Pancreas (tissue), 10 donors: ENCODE data around the gene DLL4. TPM values are rescaled to one million over a fixed set of nuclear protein-coding genes. Genes with fewer than 3 reads are reported as not detected.

Experiments
- ATAC-seq, 4 donors: fragments of 200-7000 bp; cut with Tn5 transposase; one replicate each; pipeline versions ENCODE4 v1.8.0 to v1.9.1; 2020; ENCODE audit warnings: mild to moderate bottlenecking in 4 of 4, moderate library complexity in 4 of 4
- DNase-seq, 6 donors: peaks; one replicate each; pipeline ENCODE4 v3.0.0-alpha.2; 2020
- FAIRE-seq: peaks from 2 replicates; lab custom pipeline; 2012; peaks lifted over from hg19 to GRCh38; lab: Jason Lieb, UNC
- H3K27ac ChIP-seq, 4 donors: fragments of 200-600 bp; sonication (generic); 1 replicate in 3 of 4; 2 replicates in 1 of 4; pipeline versions ENCODE4 v1.5.0 to v1.8.0; 2020
- H3K27me3 ChIP-seq, 4 donors: fragments of 200-600 bp; one replicate each; pipeline ENCODE4 v1.8.0; 2021
- H3K36me3 ChIP-seq, 3 donors: fragments of 200-600 bp; sonication (generic) in 1 of 3; one replicate each; pipeline versions ENCODE4 v1.5.0 to v1.8.0; 2020 to 2021
- H3K4me1 ChIP-seq, 3 donors: fragments of 200-600 bp; one replicate each; pipeline ENCODE4 v1.8.0; 2021
- H3K4me3 ChIP-seq, 4 donors: fragments of 200-600 bp; sonication (generic) in 2 of 4; one replicate each; pipeline versions ENCODE4 v1.5.0 to v1.8.0; 2020 to 2021
- H3K9me3 ChIP-seq, 4 donors: fragments of 200-600 bp; one replicate each; pipeline ENCODE4 v1.8.0; 2021
- CTCF ChIP-seq, 4 donors: fragments of 200-600 bp; sonication (generic) in 3 of 4; IDR thresholded peaks; one replicate each; pipeline versions ENCODE4 v1.5.0 to v1.8.0; 2021; ENCODE audit warnings: antibody characterized with exemption in 4 of 4
- WGBS, 2 donors: extraction: QIAGEN DNeasy Blood & Tissue Kit; methylation state at CpG; one replicate each; pipeline ENCODE4 v1.1.7; 2013; 5-methylcytosine and 5-hydroxymethylcytosine counted together
- intact Hi-C, 3 donors: fragments of 100-400 bp; cut with DNase I; formaldehyde crosslinking; loops; one replicate each; pipeline versions ENCODE4 v1.11.1 to v1.14.2; 2022
- polyA plus RNA-seq, 2 donors: library from polyadenylated mRNA; stranded (reverse); fragments of 200-250 nt; gene quantifications; one replicate each; pipeline ENCODE4 v1.2.3, GENCODE V29; 2013
- total RNA-seq, 6 donors: library from RNA; stranded (reverse); fragmentation: NEBNext Ultra II Directional in 4 of 6; extraction: Animal tissue kit (Norgen Biotek cat#: 25700) in 4 of 6; gene quantifications; one replicate each; pipeline versions ENCODE4 v1.2.1 to v1.2.4, GENCODE V29; 2021 to 2023
- donor health status: healthy with polysubstance abuse.
- donor health status: DM: no; HTN: no; CAD: no; lungs with moderate emphysema.
- donor health status: DM: no; HTN: no; CAD: no.
- donor health status: control.
- donor health status: control.
- donor health status: Bipolar disorder and iron deficiency.
- donor health status: DM: yes; HTN: yes; CAD: no.
- donor health status: DM: no; HTN: no; CAD: no.
- donor health status: DM: no; HTN: no; CAD: no.
- donor health status: DM: yes; HTN: yes; CAD: no.

Gene DLL4
- total and polyA plus RNA-seq, 8 donors = 1.3 to 4.8 (median 2.3) TPM

DNA sequence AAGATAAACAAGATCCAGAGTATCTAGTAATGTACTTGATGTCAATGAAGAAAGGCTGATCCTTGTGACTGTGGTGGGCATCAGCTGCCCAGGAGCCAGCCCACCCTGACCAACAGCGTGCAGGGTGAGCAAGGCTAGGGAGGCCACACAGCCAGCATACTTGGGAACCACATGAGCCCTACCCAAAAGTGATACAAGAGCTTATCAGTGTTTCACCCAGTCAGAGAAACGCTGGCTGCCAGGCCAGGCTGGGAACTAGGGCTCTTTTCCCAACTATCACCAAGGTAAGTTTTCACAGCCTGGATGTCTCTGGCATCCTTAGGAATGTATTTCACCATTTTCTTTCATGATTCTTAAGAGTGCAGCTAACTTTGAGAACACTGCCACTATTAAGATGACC, 49.0 kb downstream of the DLL4 start:
- H3K27me3 ChIP-seq = no peaks in the 10 kb centered on the region
- TF ChIP-seq CTCF (IDR thresholded peaks at IDR 0.05) = no peak
- no peaks in the 10 kb centered on the region for H3K9me3 ChIP-seq
- intact Hi-C loops = no loop called here
- FAIRE-seq (no peak), ATAC-seq (no peak), DNase-seq (no peak)
- peaks cover 0 to 51% (median 25%) of the 10 kb centered on the region in 3 donors for H3K36me3 ChIP-seq
- WGBS, 2 donors = 67 to 70% methylated on average over 2 of the region's 2 CpGs
- no peak overlapping the region for H3K4me3 ChIP-seq
- H3K4me1 ChIP-seq = no peaks in the 10 kb centered on the region
- no peak overlapping the region for H3K27ac ChIP-seq

- no peak for ATAC-seq
- no peaks in the 10 kb centered on the region for H3K27me3 ChIP-seq
- no peak for FAIRE-seq
- no peak for TF ChIP-seq CTCF (IDR thresholded peaks at IDR 0.05)
- no peak overlapping the region for H3K4me3 ChIP-seq
- DNase-seq = no peak
- no peaks in the 10 kb centered on the region for H3K9me3 ChIP-seq
- intact Hi-C loops = no loop called here
- no peaks in the 10 kb centered on the region for H3K4me1 ChIP-seq
- WGBS, 2 donors = 95 to 99% methylated on average over 4 of the region's 4 CpGs
- H3K27ac ChIP-seq = no peak overlapping the region
- H3K36me3 ChIP-seq = peaks cover 0 to 55% (median 27%) of the 10 kb centered on the region in 3 donors
Observed at GRCh38 chr15:40978562-40978961, 49.4 kb downstream of the DLL4 start.

DNA sequence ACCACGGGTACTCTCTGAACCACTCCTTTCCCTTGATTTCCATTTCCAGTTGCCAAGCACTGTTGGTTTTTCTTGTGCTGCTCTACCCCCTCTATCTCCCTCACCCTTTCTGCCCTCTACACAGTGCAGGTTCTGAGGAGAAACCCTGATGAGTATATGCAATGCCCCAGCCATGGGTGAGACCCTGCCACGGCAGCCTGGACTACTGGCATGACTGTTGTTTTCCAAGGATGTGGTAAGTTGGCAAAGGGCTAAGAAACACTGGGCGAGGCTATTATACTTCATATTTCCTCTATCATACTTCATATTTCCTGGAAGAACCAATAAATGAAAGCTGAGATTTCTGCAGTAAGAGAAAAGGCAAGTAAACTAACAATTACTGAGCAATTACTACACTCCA, 52.0 kb downstream of the DLL4 start:
- Histone ChIP-seq H3K36me3 (peaks cover 0 to 76% (median 38%) of the 10 kb centered on the region in 3 donors), H3K27me3 (no peaks in the 10 kb centered on the region), H3K27ac (no peak overlapping the region), H3K9me3 (no peaks in the 10 kb centered on the region), H3K4me1 (no peaks in the 10 kb centered on the region), H3K4me3 (no peak overlapping the region)
- DNase-seq (no peak), ATAC-seq (no peak), FAIRE-seq (no peak)
- intact Hi-C loops = no loop called here
- WGBS, 2 donors = 81 to 82% methylated on average over 3 of the region's 3 CpGs
- no peak for TF ChIP-seq CTCF (IDR thresholded peaks at IDR 0.05)

DNA sequence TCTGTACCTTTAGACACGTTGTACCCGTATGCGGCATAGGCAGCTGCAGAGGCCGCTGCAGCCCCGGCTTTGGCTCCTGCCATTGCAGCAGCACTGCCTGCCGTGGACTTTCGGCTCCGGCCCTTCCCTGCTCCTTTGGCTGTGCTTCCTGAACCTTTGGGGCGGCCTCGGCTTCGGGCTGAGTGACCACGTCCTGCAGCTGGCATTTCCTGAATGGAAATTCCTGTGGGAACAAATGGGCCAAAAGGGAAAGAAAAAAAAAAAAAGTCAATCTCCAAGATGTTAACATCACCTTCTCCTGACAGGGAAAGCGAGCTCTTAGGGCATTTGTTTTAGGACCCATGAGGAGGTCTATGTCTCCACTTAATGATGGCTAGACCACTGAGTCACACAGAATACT, 53.7 kb downstream of the DLL4 start:
- H3K4me1 ChIP-seq = no peaks in the 10 kb centered on the region
- ATAC-seq (no peak), FAIRE-seq (no peak), DNase-seq (no peak)
- WGBS, 2 donors = 88 to 92% methylated on average over 13 of the region's 13 CpGs
- no peaks in the 10 kb centered on the region for H3K27me3 ChIP-seq
- H3K4me3 ChIP-seq = no peak overlapping the region
- intact Hi-C loops = no loop called here
- H3K27ac ChIP-seq = no peak overlapping the region
- no peaks in the 10 kb centered on the region for H3K9me3 ChIP-seq
- no peak for TF ChIP-seq CTCF (IDR thresholded peaks at IDR 0.05)
- H3K36me3 ChIP-seq = peaks cover 0 to 91% (median 39%) of the 10 kb centered on the region in 3 donors

- no peaks in the 10 kb centered on the region for H3K27me3 ChIP-seq
- H3K9me3 ChIP-seq = no peaks in the 10 kb centered on the region
- no peak overlapping the region for H3K27ac ChIP-seq
- ATAC-seq (no peak), FAIRE-seq (no peak), DNase-seq (no peak)
- H3K4me1 ChIP-seq = no peaks in the 10 kb centered on the region
- 96 to 99% methylated on average over 5 of the region's 5 CpGs for WGBS, 2 donors
- peaks cover 0 to 76% (median 33%) of the 10 kb centered on the region in 3 donors for H3K36me3 ChIP-seq
- intact Hi-C loops = no loop called here
- no peak for TF ChIP-seq CTCF (IDR thresholded peaks at IDR 0.05)
- H3K4me3 ChIP-seq = no peak overlapping the region
Observed at GRCh38 chr15:40984406-40984805, 55.3 kb downstream of the DLL4 start.
